Measurements from ENCODE around the gene VSTM4.

The VSTM4 gene

DNA sequence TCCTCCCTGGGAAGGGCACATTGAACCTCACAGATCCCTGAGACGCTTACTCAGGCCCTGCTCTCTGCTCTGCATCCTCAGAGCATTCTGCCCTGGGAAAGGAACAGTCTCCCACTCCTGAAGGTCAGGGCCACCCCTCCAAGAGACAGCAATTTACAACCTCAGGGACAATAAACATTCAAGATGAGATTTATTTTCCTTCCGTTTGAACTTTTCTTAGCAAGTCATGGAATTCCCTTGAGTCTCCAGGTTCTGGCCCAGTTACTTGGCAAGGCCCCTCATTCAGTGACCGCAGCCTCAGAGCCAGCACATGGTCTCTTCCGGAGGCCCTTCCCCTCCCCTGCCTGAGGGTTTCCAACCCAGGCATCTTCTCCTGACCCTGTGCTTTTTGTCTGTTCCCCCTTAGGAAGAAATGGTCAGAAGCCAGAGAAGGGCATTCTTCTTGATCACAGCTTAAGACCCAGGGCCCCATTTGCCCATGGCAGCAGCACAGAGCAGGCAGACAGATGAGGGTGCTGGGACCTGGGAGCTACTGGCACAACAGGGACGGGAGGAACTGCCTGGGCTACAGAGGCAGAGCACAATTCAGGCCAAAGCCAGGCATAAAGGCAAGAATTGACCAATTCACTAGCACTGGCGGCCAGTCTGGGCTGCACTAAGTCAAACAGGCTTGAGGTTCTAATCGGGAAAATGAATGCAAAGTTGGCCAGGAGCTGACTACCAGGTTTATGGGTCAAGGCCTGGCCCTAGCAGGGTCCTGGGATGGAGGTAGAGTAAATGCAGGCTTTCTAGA lies 56.7 kb downstream of the VSTM4 start:
- TF ChIP-seq NFIC (IDR thresholded peaks at IDR 0.05): no peak
- TF ChIP-seq EGR1 (IDR thresholded peaks at IDR 0.05): no peak
- no peak for TF ChIP-seq TCF12 (IDR thresholded peaks at IDR 0.05; ENCODE audit: low read depth)
- no peak for TF ChIP-seq ZBTB7A (IDR thresholded peaks at IDR 0.05; ENCODE audit: low read depth)
- TF ChIP-seq TAF1 (IDR thresholded peaks at IDR 0.05; ENCODE audit: low read depth): no peak
- TF ChIP-seq, protein P1, sequence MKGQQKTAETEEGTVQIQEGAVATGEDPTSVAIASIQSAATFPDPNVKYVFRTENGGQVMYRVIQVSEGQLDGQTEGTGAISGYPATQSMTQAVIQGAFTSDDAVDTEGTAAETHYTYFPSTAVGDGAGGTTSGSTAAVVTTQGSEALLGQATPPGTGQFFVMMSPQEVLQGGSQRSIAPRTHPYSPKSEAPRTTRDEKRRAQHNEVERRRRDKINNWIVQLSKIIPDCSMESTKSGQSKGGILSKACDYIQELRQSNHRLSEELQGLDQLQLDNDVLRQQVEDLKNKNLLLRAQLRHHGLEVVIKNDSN (IDR thresholded peaks at IDR 0.05): no peak
- TF ChIP-seq TEAD4 (IDR thresholded peaks at IDR 0.05): no peak
- TF ChIP-seq, protein P2, sequence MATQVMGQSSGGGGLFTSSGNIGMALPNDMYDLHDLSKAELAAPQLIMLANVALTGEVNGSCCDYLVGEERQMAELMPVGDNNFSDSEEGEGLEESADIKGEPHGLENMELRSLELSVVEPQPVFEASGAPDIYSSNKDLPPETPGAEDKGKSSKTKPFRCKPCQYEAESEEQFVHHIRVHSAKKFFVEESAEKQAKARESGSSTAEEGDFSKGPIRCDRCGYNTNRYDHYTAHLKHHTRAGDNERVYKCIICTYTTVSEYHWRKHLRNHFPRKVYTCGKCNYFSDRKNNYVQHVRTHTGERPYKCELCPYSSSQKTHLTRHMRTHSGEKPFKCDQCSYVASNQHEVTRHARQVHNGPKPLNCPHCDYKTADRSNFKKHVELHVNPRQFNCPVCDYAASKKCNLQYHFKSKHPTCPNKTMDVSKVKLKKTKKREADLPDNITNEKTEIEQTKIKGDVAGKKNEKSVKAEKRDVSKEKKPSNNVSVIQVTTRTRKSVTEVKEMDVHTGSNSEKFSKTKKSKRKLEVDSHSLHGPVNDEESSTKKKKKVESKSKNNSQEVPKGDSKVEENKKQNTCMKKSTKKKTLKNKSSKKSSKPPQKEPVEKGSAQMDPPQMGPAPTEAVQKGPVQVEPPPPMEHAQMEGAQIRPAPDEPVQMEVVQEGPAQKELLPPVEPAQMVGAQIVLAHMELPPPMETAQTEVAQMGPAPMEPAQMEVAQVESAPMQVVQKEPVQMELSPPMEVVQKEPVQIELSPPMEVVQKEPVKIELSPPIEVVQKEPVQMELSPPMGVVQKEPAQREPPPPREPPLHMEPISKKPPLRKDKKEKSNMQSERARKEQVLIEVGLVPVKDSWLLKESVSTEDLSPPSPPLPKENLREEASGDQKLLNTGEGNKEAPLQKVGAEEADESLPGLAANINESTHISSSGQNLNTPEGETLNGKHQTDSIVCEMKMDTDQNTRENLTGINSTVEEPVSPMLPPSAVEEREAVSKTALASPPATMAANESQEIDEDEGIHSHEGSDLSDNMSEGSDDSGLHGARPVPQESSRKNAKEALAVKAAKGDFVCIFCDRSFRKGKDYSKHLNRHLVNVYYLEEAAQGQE (IDR thresholded peaks at IDR 0.05; ENCODE audit: low read depth): no peak
- no peak for TF ChIP-seq YY1 (IDR thresholded peaks at IDR 0.05; ENCODE audit: low read depth)

DNA sequence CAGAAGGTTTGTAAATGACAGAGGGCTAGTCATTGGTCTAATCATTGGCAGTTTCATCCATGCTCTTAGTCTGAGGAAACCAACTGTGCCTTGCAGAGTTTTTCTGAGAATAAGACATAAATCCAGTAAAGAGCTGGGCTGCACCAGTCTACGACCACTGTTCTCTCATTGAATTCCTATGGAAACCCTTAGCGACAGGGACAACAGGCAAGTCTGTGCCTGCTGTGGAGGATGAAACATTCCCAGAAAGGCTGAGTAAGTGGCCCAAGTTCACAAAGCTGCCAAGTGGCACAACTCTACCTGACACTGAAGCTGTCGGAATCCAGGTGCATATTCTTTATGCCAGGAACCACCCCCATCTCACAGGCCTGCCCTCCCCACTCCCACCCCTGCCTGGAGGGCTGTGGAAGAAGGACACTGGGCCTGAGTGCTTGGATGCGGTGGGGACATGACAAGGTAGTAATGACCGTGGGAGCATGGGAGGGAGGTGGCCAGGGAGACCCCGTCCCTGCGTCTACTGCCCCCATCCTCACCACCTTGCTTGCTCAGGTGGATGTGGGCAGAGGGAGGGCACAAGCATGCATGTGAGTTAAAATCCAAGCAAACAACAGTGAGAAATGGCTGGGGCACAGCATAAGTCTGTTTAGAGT lies 58.0 kb downstream of the VSTM4 start:
- TF ChIP-seq, protein P3, sequence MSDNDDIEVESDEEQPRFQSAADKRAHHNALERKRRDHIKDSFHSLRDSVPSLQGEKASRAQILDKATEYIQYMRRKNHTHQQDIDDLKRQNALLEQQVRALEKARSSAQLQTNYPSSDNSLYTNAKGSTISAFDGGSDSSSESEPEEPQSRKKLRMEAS (IDR thresholded peaks at IDR 0.05): no peak
- TF ChIP-seq RAD21 (IDR thresholded peaks at IDR 0.05; ENCODE audit: low read depth) (no peak), TCF12 (IDR thresholded peaks at IDR 0.05; ENCODE audit: low read depth) (no peak), CREB1 (IDR thresholded peaks at IDR 0.05; ENCODE audit: low read depth) (no peak), FOXM1 (IDR thresholded peaks at IDR 0.05; ENCODE audit: borderline replicate concordance, low read depth) (no peak), YY1 (IDR thresholded peaks at IDR 0.05; ENCODE audit: low read depth) (no peak), NFIC (IDR thresholded peaks at IDR 0.05) (no peak), TEAD4 (IDR thresholded peaks at IDR 0.05) (no peak), TAF1 (IDR thresholded peaks at IDR 0.05; ENCODE audit: low read depth) (no peak)

DNA sequence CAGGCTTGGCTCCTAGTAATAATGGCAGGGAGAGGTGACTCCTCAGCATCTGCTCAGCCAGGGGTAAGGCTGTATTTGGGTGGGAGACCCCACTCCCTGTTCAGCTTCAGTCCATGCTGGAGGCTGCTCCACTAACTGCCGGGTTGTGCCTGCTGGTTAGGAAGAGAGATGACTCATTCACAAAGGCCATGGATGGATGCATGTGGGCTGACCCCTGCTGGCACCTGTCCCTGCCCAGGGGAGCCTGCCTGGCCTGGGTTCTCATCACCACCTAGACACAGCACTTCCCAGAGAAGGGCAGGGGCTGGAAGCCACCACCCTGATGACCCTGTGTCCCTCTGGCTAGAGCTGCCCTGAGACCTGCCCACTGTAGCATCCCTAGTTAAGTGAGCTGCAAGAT lies 59.0 kb downstream of the VSTM4 start:
- TF ChIP-seq CEBPB (IDR thresholded peaks at IDR 0.05): no peak
- TF ChIP-seq RAD21 (IDR thresholded peaks at IDR 0.05; ENCODE audit: low read depth): peak; percentile 21; the same call in 1 of the 2 replicates

DNA sequence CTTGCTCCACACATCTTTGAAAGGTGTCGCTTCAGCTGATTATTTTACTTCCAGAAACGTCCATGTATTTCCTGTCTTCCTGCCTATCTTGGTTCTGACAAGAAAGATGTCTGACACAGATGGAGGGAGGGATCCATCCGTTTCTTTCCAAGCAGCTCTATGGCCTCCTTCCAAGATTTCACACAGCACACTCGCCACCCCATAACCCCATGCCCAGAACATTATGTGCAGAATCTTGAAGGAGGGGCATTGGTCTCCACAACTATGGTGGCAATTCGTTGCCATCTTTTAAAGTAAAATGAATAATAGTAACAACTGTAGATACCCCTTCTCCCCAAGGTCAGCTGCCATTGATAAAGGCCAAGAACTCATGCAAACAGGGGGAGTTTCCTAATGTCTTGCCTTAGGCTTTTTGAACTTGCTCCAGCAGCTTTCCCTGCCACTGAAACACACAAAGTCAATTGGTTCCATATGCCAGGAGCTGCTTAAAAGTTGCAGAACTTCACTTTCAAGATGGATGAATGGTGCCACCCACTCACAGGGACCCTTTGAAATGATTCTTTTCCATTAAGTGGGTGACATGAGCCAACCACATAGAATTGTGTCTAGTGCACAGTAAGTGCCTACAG lies 60.0 kb downstream of the VSTM4 start:
- no peak for TF ChIP-seq TCF12 (IDR thresholded peaks at IDR 0.05; ENCODE audit: low read depth)
- TF ChIP-seq ZBTB7A (IDR thresholded peaks at IDR 0.05; ENCODE audit: low read depth): no peak
- TF ChIP-seq CREB1 (IDR thresholded peaks at IDR 0.05; ENCODE audit: low read depth): no peak
- no peak for TF ChIP-seq TEAD4 (IDR thresholded peaks at IDR 0.05)
- TF ChIP-seq, protein P1 (IDR thresholded peaks at IDR 0.05): no peak
- TF ChIP-seq EGR1 (IDR thresholded peaks at IDR 0.05): no peak
- no peak for TF ChIP-seq CEBPB (IDR thresholded peaks at IDR 0.05)
- TF ChIP-seq FOXM1 (IDR thresholded peaks at IDR 0.05; ENCODE audit: borderline replicate concordance, low read depth): no peak
- TF ChIP-seq YY1 (IDR thresholded peaks at IDR 0.05; ENCODE audit: low read depth): no peak
- TF ChIP-seq, protein P3 (IDR thresholded peaks at IDR 0.05): no peak
- TF ChIP-seq, protein P2 (IDR thresholded peaks at IDR 0.05; ENCODE audit: low read depth): no peak
- TF ChIP-seq RAD21 (IDR thresholded peaks at IDR 0.05; ENCODE audit: low read depth): no peak
- TF ChIP-seq NFIC (IDR thresholded peaks at IDR 0.05): no peak
- no peak for TF ChIP-seq EP300 (IDR thresholded peaks at IDR 0.05; ENCODE audit: borderline replicate concordance)
- no peak for TF ChIP-seq TAF1 (IDR thresholded peaks at IDR 0.05; ENCODE audit: low read depth)

DNA sequence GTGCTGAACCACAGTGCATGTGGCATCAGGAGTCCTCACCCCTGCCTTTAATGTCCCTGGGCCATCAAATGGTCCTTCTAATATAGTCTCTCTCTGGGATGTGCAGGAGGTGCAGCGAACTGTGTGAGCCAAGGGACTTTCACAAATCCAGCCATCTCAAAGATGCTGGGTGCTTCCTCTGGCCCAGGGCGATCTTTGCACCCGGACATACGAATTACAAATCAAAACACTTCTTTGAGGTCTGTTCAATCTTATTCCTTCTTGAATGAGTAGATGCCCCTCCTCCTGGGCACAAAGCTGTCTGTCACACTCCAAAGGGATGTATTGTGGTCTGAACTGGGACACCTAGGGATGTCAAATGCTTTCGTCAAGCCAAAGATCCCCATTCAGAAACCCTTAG lies 60.6 kb downstream of the VSTM4 start:
- TF ChIP-seq, protein P2 (IDR thresholded peaks at IDR 0.05; ENCODE audit: low read depth): no peak
- TF ChIP-seq ZBTB7A (IDR thresholded peaks at IDR 0.05; ENCODE audit: low read depth): no peak
- TF ChIP-seq CREB1 (IDR thresholded peaks at IDR 0.05; ENCODE audit: low read depth): no peak
- no peak for TF ChIP-seq TCF12 (IDR thresholded peaks at IDR 0.05; ENCODE audit: low read depth)
- TF ChIP-seq EGR1 (IDR thresholded peaks at IDR 0.05): no peak

All from Ishikawa (cell line).